Measurements from ENCODE around the gene CELF2. TPM values are rescaled to one million over a fixed set of nuclear protein-coding genes. Genes with fewer than 3 reads are reported as not detected.

CELF2 gene
- total and polyA plus RNA-seq, 9 of the 15 experiments (the other 6 are each of a cell fraction or from before 2014, with no cell fraction given) = 4.0 to 20.3 (median 11.1) TPM

DNA sequence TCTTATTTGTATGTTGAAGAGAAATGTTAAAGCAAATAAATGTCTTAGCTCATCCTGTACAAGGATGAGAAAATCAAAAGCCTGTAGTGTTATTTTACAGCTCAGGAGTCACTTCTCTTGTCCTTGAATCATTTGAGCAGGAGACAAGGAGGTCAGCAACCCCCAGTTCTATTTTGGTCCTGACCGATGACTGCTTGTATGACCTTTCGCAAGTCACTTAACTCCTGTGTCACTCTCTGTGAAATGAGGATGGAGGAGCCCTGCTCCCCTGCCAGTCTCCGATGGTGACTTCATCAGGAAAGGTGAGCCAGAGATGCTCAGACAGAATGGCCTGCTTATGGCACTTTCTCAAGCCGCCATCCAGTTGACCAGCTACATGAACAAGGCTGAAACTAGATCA, 101.0 kb downstream of the CELF2 start:
- FAIRE-seq (no peak), DNase-seq (ENCODE audit: extremely low read depth in 1 of 4, low spot score in 3 of 4) (no peak), ATAC-seq (no peak)
- ChIA-PET CTCF (ENCODE audit: low intra/inter-chr PET ratio) (no interaction called here), POLR2A (no interaction called here)
- in situ Hi-C loops (cut with MboI) (no loop called here), intact Hi-C loops (cut with micrococcal nuclease) (no loop called here)
- Histone ChIP-seq H3K27me3 (ENCODE audit: control insufficient read depth in 2 of 2, insufficient read depth in 2 of 2, low read length in 2 of 2) (peaks cover 2 to 9% of the 10 kb centered on the region in 2 experiments; a peak in 4 of 5 replicates), H3K4me3 (no peak overlapping the region), H4K20me1 (replicated peaks; ENCODE audit: control insufficient read depth, insufficient read depth, low read length) (no peaks in the 10 kb centered on the region), H3K36me3 (ENCODE audit: control insufficient read depth, insufficient read depth, low read length) (no peaks in the 10 kb centered on the region), H2AFZ (ENCODE audit: low read depth, low read length) (no peak overlapping the region), H3K9me3 (replicated peaks; ENCODE audit: control insufficient read depth, insufficient read depth, low read depth, low read length) (no peaks in the 10 kb centered on the region), H3K4me2 (ENCODE audit: insufficient read depth, low read length) (no peak overlapping the region), H3K4me1 (replicated peaks in 1 of 2; ENCODE audit: control insufficient read depth in 2 of 2, insufficient read depth in 2 of 2, low read length in 2 of 2) (no peaks in the 10 kb centered on the region), H3K9ac (ENCODE audit: insufficient read depth in 1 of 2, low read depth in 2 of 2, low read length in 2 of 2) (no peak overlapping the region), H3K27ac (ENCODE audit: extremely low read depth, low read depth, low read length) (no peak overlapping the region), H3K79me2 (ENCODE audit: control insufficient read depth, insufficient read depth, low read length) (no peaks in the 10 kb centered on the region), H3K9me1 (ENCODE audit: control insufficient read depth, insufficient read depth, low read length) (no peaks in the 10 kb centered on the region)
- TF ChIP-seq MEF2A (IDR thresholded peaks at IDR 0.05; ENCODE audit: control insufficient read depth, low read depth, low read length) (0 out of 2 replicates have a peak, but pooled peaks have one; percentile 55), ATF7 (IDR thresholded peaks at IDR 0.05) (no peak)
- no TSS peak for BruUV-seq (replicated peaks)
- 29% methylated on average over 4 of the region's 4 CpGs for WGBS (ENCODE audit: insufficient coverage, low coverage, missing lambda C conversion rate)

DNA sequence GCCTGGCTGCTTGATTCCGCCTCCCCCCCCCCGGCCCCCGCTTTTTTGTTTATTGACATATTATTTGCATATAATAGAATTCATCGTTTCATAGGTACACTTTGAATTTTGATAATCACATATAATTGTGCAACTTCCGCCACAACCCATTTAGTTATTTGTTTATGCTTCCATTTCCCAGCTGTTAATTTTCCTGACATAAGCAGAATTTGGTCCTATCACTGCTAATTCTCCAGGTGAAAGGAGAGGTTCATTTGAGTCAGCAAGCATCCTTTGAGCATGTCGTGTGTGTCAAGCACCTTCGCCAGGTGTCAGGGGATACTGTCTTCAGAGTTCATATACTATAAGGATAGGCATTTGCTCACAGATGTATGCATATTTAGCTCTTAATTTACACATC, 102.2 kb downstream of the CELF2 start:
- H3K4me3 ChIP-seq = no peak overlapping the region
- FAIRE-seq = no peak
- no peaks in the 10 kb centered on the region for H4K20me1 ChIP-seq (replicated peaks; ENCODE audit: control insufficient read depth, insufficient read depth, low read length)
- no peak overlapping the region for H2AFZ ChIP-seq (ENCODE audit: low read depth, low read length)
- H3K27ac ChIP-seq (ENCODE audit: extremely low read depth, low read depth, low read length) = no peak overlapping the region
- POLR2A ChIA-PET = interaction anchor here (0.9 kb wide), 1 partner anchor 9 kb away, joined by 3 read pairs; no protein-coding TSS in a partner anchor
- H3K9ac ChIP-seq (ENCODE audit: insufficient read depth in 1 of 2, low read depth in 2 of 2, low read length in 2 of 2) = no peak overlapping the region
- 22% methylated on average over 7 of the region's 7 CpGs for WGBS (ENCODE audit: insufficient coverage, low coverage, missing lambda C conversion rate)
- H3K36me3 ChIP-seq (ENCODE audit: control insufficient read depth, insufficient read depth, low read length) = no peaks in the 10 kb centered on the region
- no peaks in the 10 kb centered on the region for H3K9me1 ChIP-seq (ENCODE audit: control insufficient read depth, insufficient read depth, low read length)
- no peaks in the 10 kb centered on the region for H3K4me1 ChIP-seq (replicated peaks in 1 of 2; ENCODE audit: control insufficient read depth in 2 of 2, insufficient read depth in 2 of 2, low read length in 2 of 2)
- H3K9me3 ChIP-seq (replicated peaks; ENCODE audit: control insufficient read depth, insufficient read depth, low read depth, low read length) = no peaks in the 10 kb centered on the region
- intact Hi-C loops (cut with micrococcal nuclease) (no loop called here), in situ Hi-C loops (cut with MboI) (no loop called here)
- CTCF ChIA-PET (ENCODE audit: low intra/inter-chr PET ratio) = interaction anchor here (0.6 kb wide), 1 partner anchor 1970 kb away, joined by 5 read pairs; no protein-coding TSS in a partner anchor
- ATAC-seq = no peak
- H3K4me2 ChIP-seq (ENCODE audit: insufficient read depth, low read length) = no peak overlapping the region
- no peak for DNase-seq (ENCODE audit: extremely low read depth in 1 of 4, low spot score in 3 of 4)
- no peaks in the 10 kb centered on the region for H3K79me2 ChIP-seq (ENCODE audit: control insufficient read depth, insufficient read depth, low read length)
- H3K27me3 ChIP-seq (ENCODE audit: control insufficient read depth in 2 of 2, insufficient read depth in 2 of 2, low read length in 2 of 2) = peaks cover 2 to 9% of the 10 kb centered on the region in 2 experiments; a peak in 4 of 5 replicates
- BruUV-seq (replicated peaks) = no TSS peak
- TF ChIP-seq SOX6 (IDR thresholded peaks at IDR 0.05) (no peak), C11orf30 (IDR thresholded peaks at IDR 0.05; ENCODE audit: low read depth) (peak; percentile 18; the same call in 1 of the 2 replicates), ZC3H8 (IDR thresholded peaks at IDR 0.05) (no peak), U2AF1 (optimal IDR thresholded peaks at IDR 0.05; ENCODE audit: low read depth, low read length) (no peak), SMARCB1 (IDR thresholded peaks at IDR 0.05; ENCODE audit: insufficient read length, low read depth) (no peak), ZNF23 (CRISPR knock-in tag; IDR thresholded peaks at IDR 0.05) (no peak), STAG1 (CRISPR knock-in tag; IDR thresholded peaks at IDR 0.05; ENCODE audit: borderline replicate concordance) (no peak), SPI1 (IDR thresholded peaks at IDR 0.05; ENCODE audit: borderline replicate concordance, low read depth, low read length) (no peak), HDAC8 (tag; IDR thresholded peaks at IDR 0.05) (no peak), NRF1 (conservative IDR thresholded peaks at IDR 0.05 in 1 of 2, IDR thresholded peaks at IDR 0.05 in 1 of 2) (no peak), ZBTB7A (IDR thresholded peaks at IDR 0.05; ENCODE audit: borderline replicate concordance, control insufficient read depth, low read depth, low read length) (no peak)
- TF ChIP-seq, protein P1, sequence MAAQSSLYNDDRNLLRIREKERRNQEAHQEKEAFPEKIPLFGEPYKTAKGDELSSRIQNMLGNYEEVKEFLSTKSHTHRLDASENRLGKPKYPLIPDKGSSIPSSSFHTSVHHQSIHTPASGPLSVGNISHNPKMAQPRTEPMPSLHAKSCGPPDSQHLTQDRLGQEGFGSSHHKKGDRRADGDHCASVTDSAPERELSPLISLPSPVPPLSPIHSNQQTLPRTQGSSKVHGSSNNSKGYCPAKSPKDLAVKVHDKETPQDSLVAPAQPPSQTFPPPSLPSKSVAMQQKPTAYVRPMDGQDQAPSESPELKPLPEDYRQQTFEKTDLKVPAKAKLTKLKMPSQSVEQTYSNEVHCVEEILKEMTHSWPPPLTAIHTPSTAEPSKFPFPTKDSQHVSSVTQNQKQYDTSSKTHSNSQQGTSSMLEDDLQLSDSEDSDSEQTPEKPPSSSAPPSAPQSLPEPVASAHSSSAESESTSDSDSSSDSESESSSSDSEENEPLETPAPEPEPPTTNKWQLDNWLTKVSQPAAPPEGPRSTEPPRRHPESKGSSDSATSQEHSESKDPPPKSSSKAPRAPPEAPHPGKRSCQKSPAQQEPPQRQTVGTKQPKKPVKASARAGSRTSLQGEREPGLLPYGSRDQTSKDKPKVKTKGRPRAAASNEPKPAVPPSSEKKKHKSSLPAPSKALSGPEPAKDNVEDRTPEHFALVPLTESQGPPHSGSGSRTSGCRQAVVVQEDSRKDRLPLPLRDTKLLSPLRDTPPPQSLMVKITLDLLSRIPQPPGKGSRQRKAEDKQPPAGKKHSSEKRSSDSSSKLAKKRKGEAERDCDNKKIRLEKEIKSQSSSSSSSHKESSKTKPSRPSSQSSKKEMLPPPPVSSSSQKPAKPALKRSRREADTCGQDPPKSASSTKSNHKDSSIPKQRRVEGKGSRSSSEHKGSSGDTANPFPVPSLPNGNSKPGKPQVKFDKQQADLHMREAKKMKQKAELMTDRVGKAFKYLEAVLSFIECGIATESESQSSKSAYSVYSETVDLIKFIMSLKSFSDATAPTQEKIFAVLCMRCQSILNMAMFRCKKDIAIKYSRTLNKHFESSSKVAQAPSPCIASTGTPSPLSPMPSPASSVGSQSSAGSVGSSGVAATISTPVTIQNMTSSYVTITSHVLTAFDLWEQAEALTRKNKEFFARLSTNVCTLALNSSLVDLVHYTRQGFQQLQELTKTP (IDR thresholded peaks at IDR 0.05; ENCODE audit: low read depth in 1 of 2, partially characterized antibody in 2 of 2) = no peak

Measured in K562 (cell line).